Body of pancreas (tissue), 4 donors: ENCODE results near the gene RER1.

Experiments
- POLR2A ChIP-seq, 3 donors: fragments of 450-650 bp; IDR thresholded peaks; one replicate each; pipeline ENCODE4 v1.6.1; 2016; ENCODE audit warnings: antibody characterized with exemption in 3 of 3, mild to moderate bottlenecking in 2 of 3
- TF ChIP-seq, protein P1 (sequence below), 7 experiments: fragments of 450-650 bp in 4 of 7; fragments of 200-600 bp in 3 of 7; sonication (generic) in 3 of 7; IDR thresholded peaks; one replicate each; pipeline ENCODE4 v1.5.1; 2016 to 2019; ENCODE audit warnings: antibody characterized with exemption in 7 of 7

- TF ChIP-seq, protein P1, sequence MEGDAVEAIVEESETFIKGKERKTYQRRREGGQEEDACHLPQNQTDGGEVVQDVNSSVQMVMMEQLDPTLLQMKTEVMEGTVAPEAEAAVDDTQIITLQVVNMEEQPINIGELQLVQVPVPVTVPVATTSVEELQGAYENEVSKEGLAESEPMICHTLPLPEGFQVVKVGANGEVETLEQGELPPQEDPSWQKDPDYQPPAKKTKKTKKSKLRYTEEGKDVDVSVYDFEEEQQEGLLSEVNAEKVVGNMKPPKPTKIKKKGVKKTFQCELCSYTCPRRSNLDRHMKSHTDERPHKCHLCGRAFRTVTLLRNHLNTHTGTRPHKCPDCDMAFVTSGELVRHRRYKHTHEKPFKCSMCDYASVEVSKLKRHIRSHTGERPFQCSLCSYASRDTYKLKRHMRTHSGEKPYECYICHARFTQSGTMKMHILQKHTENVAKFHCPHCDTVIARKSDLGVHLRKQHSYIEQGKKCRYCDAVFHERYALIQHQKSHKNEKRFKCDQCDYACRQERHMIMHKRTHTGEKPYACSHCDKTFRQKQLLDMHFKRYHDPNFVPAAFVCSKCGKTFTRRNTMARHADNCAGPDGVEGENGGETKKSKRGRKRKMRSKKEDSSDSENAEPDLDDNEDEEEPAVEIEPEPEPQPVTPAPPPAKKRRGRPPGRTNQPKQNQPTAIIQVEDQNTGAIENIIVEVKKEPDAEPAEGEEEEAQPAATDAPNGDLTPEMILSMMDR (IDR thresholded peaks at IDR 0.05), result no peak
- TF ChIP-seq POLR2A (IDR thresholded peaks at IDR 0.05), result no peak
These were observed 9.5 kb downstream of the RER1 start for GRCh38 chr1:2400950-2401649.
